Ishikawa (cell line): ENCODE measurements around the gene CDKN2AIPNL.

Experiments used
- EP300 ChIP-seq: IDR thresholded peaks from 2 replicates; pipeline ENCODE4 v1.6.1; 2012; ENCODE audit warnings: borderline replicate concordance
- YY1 ChIP-seq: IDR thresholded peaks from 2 replicates; pipeline ENCODE4 v1.6.1; 2012; ENCODE audit warnings: low read depth
- TF ChIP-seq, protein P1 (sequence below): IDR thresholded peaks from 2 replicates; pipeline ENCODE4 v1.6.1; 2012
- TF ChIP-seq, protein P2 (sequence below): IDR thresholded peaks from 2 replicates; pipeline ENCODE4 v1.6.1; 2012; ENCODE audit warnings: low read depth, mild to moderate bottlenecking

GRCh38 chr5:134437340-134437846 lies 25.7 kb upstream of the CDKN2AIPNL start:
- no peak for TF ChIP-seq YY1
- TF ChIP-seq, protein P1, sequence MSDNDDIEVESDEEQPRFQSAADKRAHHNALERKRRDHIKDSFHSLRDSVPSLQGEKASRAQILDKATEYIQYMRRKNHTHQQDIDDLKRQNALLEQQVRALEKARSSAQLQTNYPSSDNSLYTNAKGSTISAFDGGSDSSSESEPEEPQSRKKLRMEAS = no peak
- no peak for TF ChIP-seq EP300
- TF ChIP-seq, protein P2, sequence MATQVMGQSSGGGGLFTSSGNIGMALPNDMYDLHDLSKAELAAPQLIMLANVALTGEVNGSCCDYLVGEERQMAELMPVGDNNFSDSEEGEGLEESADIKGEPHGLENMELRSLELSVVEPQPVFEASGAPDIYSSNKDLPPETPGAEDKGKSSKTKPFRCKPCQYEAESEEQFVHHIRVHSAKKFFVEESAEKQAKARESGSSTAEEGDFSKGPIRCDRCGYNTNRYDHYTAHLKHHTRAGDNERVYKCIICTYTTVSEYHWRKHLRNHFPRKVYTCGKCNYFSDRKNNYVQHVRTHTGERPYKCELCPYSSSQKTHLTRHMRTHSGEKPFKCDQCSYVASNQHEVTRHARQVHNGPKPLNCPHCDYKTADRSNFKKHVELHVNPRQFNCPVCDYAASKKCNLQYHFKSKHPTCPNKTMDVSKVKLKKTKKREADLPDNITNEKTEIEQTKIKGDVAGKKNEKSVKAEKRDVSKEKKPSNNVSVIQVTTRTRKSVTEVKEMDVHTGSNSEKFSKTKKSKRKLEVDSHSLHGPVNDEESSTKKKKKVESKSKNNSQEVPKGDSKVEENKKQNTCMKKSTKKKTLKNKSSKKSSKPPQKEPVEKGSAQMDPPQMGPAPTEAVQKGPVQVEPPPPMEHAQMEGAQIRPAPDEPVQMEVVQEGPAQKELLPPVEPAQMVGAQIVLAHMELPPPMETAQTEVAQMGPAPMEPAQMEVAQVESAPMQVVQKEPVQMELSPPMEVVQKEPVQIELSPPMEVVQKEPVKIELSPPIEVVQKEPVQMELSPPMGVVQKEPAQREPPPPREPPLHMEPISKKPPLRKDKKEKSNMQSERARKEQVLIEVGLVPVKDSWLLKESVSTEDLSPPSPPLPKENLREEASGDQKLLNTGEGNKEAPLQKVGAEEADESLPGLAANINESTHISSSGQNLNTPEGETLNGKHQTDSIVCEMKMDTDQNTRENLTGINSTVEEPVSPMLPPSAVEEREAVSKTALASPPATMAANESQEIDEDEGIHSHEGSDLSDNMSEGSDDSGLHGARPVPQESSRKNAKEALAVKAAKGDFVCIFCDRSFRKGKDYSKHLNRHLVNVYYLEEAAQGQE = no peak
